Right forelimb (tissue), 1 donor: ENCODE measurements around the gene FICD.
A peak's percentile ranks its signal among the peaks of the same experiment; 100 is the strongest.
"Not testable (repeated sequence)": the region's sequence is repeated elsewhere in the genome, so short reads cannot be mapped to it uniquely, and the experiment has no call there.

Experiments used
- DNase-seq: peaks from one replicate; pipeline ENCODE4 v3.0.0-alpha.2; 2018

Gene FICD

GRCh38 chr12:108538616-108539195 is 23.6 kb downstream of the FICD start:
- DNase-seq: no peak

- no peak for DNase-seq
These were observed 27.2 kb downstream of the FICD start for GRCh38 chr12:108542320-108542719.

- DNase-seq: no peak
These were observed 28.6 kb downstream of the FICD start for GRCh38 chr12:108543652-108544051.

- DNase-seq: no peak
These were observed 32.6 kb downstream of the FICD start for GRCh38 chr12:108547686-108548085.

GRCh38 chr12:108548954-108549521 is 34.0 kb downstream of the FICD start:
- no peak for DNase-seq

- DNase-seq: no peak
These were observed 36.5 kb downstream of the FICD start for GRCh38 chr12:108551535-108551934.

- DNase-seq: no peak
These were observed 38.7 kb downstream of the FICD start for GRCh38 chr12:108553799-108554198.

GRCh38 chr12:108555383-108555782 is 40.3 kb downstream of the FICD start:
- DNase-seq: not testable (repeated sequence)

GRCh38 chr12:108559007-108559655 is 44.1 kb downstream of the FICD start:
- DNase-seq: no peak

GRCh38 chr12:108559748-108560147 is 44.7 kb downstream of the FICD start:
- DNase-seq: no peak

- DNase-seq: no peak
These were observed 45.2 kb downstream of the FICD start for GRCh38 chr12:108560321-108560721.

GRCh38 chr12:108560752-108561719 is 46.0 kb downstream of the FICD start, which contains the start of gene SART3:
SART3 (minus strand) TSS chr12:108561173; CDS start chr12:108561154, 19 bp downstream.
- peak; percentile 90 for DNase-seq

GRCh38 chr12:108561852-108562347 is 46.8 kb downstream of the FICD start:
- no peak for DNase-seq

GRCh38 chr12:108562348-108563135 is 47.5 kb downstream of the FICD start, which contains the start of gene ISCU:
ISCU (plus strand) TSS chr12:108562596; CDS start chr12:108562623, 27 bp downstream.
- peak; percentile 99 for DNase-seq

GRCh38 chr12:108563136-108563803 is 48.2 kb downstream of the FICD start:
- DNase-seq: peak; percentile 82

- DNase-seq: no peak
These were observed 48.7 kb downstream of the FICD start for GRCh38 chr12:108563804-108564151.

GRCh38 chr12:108564724-108565123 is 49.6 kb downstream of the FICD start:
- DNase-seq: no peak

- DNase-seq: no peak
These were observed 50.1 kb downstream of the FICD start for GRCh38 chr12:108565146-108565545.

GRCh38 chr12:108565976-108566375 is 50.9 kb downstream of the FICD start:
- no peak for DNase-seq

GRCh38 chr12:108566452-108566851 is 51.4 kb downstream of the FICD start:
- DNase-seq: no peak
